ENCODE measurements around the gene C1orf115. TPM values are rescaled to one million over a fixed set of nuclear protein-coding genes. Genes with fewer than 3 reads are reported as not detected.

C1orf115 gene
- total and polyA plus RNA-seq, 12 donors = 1.1 to 12.7 (median 7.0) TPM

GRCh38 chr1:220747437-220748088 is 57.4 kb downstream of the C1orf115 start:
- H3K36me3 ChIP-seq (replicated peaks in 1 of 2) = no peaks in the 10 kb centered on the region
- WGBS, 4 donors = 18 to 23% (median 22%) methylated on average over 18 of the region's 18 CpGs
- H3K27me3 ChIP-seq = no peaks in the 10 kb centered on the region
- TF ChIP-seq POLR2A (IDR thresholded peaks at IDR 0.05) (no peak), CTCF (IDR thresholded peaks at IDR 0.05) (peak in 2 of 6 experiments; percentile 15 to 31)
- peak overlapping the region in 2 of 4 donors; percentile 35 to 83 for H3K4me3 ChIP-seq
- DNase-seq = no peak
- peaks cover 10 to 37% of the 10 kb centered on the region in 2 donors for H3K4me1 ChIP-seq (replicated peaks in 1 of 2)
- H3K27ac ChIP-seq = peak overlapping the region in 3 of 5 donors; percentile 83 to 95 (median 89)
- intact Hi-C loops (cut with DNase I) = no loop called here
- H3K9me3 ChIP-seq (replicated peaks in 1 of 3) = no peaks in the 10 kb centered on the region

- TF ChIP-seq POLR2A (IDR thresholded peaks at IDR 0.05) = peak; percentile 79 to 92
- no peak for TF ChIP-seq CTCF (IDR thresholded peaks at IDR 0.05)
- intact Hi-C loops (cut with DNase I) = no loop called here
- DNase-seq = peak; percentile 85 to 94 (median 91)
- Histone ChIP-seq H3K4me3 (peak within 1 kb of the TSS in 3 of 4 donors; percentile 35 to 83 (median 42)), H3K27ac (peak within 1 kb of the TSS in 4 of 5 donors; percentile 74 to 95 (median 86)), H3K27me3 (no peaks in the 10 kb centered on the region), H3K9me3 (replicated peaks in 1 of 3) (no peaks in the 10 kb centered on the region), H3K4me1 (replicated peaks in 1 of 2) (peaks cover 10 to 37% of the 10 kb centered on the region in 2 donors), H3K36me3 (replicated peaks in 1 of 2) (no peaks in the 10 kb centered on the region)
- WGBS, 4 donors = 0 to 1% (median 1%) methylated on average over 7 to 77 of the region's 77 CpGs
Observed at GRCh38 chr1:220748089-220748934, 58.1 kb downstream of the C1orf115 start, which contains the start of gene MTARC2. Gene MTARC2, plus strand, starts transcription at chr1:220748322. Its CDS starts 210 bp downstream, at chr1:220748532.

Other genes starting within 250 kb of the C1orf115 start
- 1 to 10 TPM; 1.7 to 9.1 (median 3.9) TPM for gene MARK1, start 162.2 kb upstream of the C1orf115 start, total RNA-seq
- 1 to 10 TPM; 2.6 to 5.0 (median 2.9) TPM for gene MARK1, start 162.2 kb upstream of the C1orf115 start, polyA plus RNA-seq
- gene MTARC2, start 58.0 kb downstream of the C1orf115 start, total RNA-seq = 10 to 100 TPM; 18.3 to 48.6 (median 30.4) TPM
- 10 to 100 TPM; 13.7 to 46.1 (median 23.5) TPM for gene MTARC2, start 58.0 kb downstream of the C1orf115 start, polyA plus RNA-seq
- gene MTARC1, start 96.5 kb downstream of the C1orf115 start, total RNA-seq = 10 to 100 TPM in 3 of 9 donors, 1 to 10 TPM in 6; 5.3 to 24.7 (median 8.7) TPM
- 10 to 100 TPM; 10.6 to 26.1 (median 12.7) TPM for gene MTARC1, start 96.5 kb downstream of the C1orf115 start, polyA plus RNA-seq
- gene HLX, start 189.1 kb downstream of the C1orf115 start, total RNA-seq = 10 to 100 TPM in 2 of 9 donors, 1 to 10 TPM in 7; 3.1 to 13.8 (median 6.9) TPM
- 1 to 10 TPM in 2 of 3 donors, under 1 TPM in 1; 0.81 to 9.6 (median 8.1) TPM for gene HLX, start 189.1 kb downstream of the C1orf115 start, polyA plus RNA-seq